Measurements from ENCODE around the gene NMNAT3.

NMNAT3 gene

DNA sequence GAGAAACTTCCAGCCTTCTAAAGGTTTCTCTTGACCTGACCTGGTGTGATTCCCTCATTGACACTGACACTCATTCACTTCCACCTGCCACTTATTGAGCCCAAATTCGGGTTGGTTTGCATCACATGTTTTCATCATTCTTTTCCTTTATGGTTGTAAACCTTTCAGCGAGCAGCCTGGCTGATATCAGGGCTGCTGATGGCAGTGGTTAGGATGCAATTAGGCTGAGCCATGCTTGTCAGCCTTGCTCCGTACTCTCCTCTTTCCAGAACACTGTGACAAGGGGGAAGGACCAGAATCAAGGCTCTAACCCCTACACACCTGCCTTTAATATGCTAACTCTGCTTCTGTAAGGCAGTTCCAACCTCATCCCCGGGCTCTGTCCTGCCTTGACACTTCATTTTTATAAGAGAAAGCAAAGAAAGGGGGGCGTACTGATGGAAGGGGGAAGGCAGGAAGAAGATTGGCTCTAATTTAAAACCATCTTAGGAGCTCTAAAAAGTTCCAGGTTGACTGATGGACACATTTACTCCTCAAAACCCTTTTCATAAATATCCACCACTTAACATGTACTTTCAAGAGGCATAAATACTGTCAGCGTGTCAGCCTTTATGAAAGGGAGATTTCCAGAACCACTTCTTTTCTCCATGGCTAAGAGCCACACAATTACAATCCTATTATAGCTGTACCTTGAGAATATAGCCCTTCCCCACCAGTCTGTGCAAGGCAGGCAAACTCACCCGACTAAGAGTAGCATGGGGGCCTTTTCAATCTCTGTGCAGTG, 5.7 kb downstream of the NMNAT3 start:
- CTCF ChIA-PET: interaction anchor here (0.7 kb wide), 1 partner anchor 11 kb away, joined by 4 read pairs; no protein-coding TSS in a partner anchor
- DNase-seq (ENCODE audit: low spot score): no peak
- no peak for TF ChIP-seq CTCF (conservative IDR thresholded peaks at IDR 0.05; ENCODE audit: low read depth)
- POLR2A ChIA-PET (ENCODE audit: low non-redundant PET): interaction anchor here (0.6 kb wide), 1 partner anchor 10 kb away, joined by 3 read pairs; no protein-coding TSS in a partner anchor
- no peak overlapping the region for H3K27ac ChIP-seq

DNA sequence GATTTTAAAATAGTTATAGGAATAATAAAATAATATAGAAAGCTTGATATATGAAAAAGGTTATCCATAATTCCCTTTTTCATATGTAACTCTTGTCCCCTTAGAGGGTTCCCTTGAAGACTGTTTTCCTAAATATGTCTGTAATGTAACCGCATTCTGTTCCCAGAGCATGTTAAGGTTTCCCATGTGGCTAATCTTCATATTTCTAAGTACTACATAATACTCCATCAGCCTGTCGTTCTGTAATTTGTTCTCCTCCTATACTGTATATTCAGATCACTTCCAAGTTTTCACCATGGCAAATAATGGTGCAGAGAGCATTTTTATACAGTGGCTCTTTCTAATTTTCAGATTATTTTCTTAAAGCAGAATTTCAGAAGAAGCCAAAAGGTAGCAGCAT, 6.7 kb downstream of the NMNAT3 start:
- ChIA-PET CTCF (no interaction called here), POLR2A (ENCODE audit: low non-redundant PET) (interaction anchor here (0.6 kb wide), 1 partner anchor 9 kb away, joined by 3 read pairs; no protein-coding TSS in a partner anchor)
- no peak for DNase-seq (ENCODE audit: low spot score)
- H3K27ac ChIP-seq: no peak overlapping the region
- no peak for TF ChIP-seq CTCF (conservative IDR thresholded peaks at IDR 0.05; ENCODE audit: low read depth)

- ChIA-PET POLR2A (ENCODE audit: low non-redundant PET) (no interaction called here), CTCF (no interaction called here)
- no peak overlapping the region for H3K27ac ChIP-seq
- TF ChIP-seq CTCF (conservative IDR thresholded peaks at IDR 0.05; ENCODE audit: low read depth): no peak
- DNase-seq (ENCODE audit: low spot score): no peak
Measured at GRCh38 chr3:139670196-139670595, 7.6 kb downstream of the NMNAT3 start.

DNA sequence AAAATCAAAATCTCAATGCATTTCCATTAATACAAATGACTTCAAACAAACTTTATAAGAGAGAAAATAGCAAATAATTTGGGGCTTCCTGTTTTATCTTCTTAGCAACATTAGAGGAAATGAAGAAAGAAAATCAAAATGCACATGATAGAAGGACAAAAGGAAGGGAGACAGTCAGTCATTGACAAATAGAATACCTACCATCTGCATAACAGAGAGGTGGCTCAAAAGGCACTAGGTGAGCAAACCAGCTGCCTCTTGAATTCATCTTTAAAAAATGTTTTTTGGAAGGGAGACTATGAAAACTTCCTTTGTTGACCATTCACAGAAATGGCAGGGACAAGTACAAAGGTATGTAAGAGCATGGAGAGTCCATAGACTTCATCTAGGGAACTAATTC, 9.4 kb downstream of the NMNAT3 start:
- no peak for TF ChIP-seq CTCF (conservative IDR thresholded peaks at IDR 0.05; ENCODE audit: low read depth)
- DNase-seq (ENCODE audit: low spot score): no peak
- H3K27ac ChIP-seq: no peak overlapping the region
- CTCF ChIA-PET: no interaction called here
- POLR2A ChIA-PET (ENCODE audit: low non-redundant PET): no interaction called here

DNA sequence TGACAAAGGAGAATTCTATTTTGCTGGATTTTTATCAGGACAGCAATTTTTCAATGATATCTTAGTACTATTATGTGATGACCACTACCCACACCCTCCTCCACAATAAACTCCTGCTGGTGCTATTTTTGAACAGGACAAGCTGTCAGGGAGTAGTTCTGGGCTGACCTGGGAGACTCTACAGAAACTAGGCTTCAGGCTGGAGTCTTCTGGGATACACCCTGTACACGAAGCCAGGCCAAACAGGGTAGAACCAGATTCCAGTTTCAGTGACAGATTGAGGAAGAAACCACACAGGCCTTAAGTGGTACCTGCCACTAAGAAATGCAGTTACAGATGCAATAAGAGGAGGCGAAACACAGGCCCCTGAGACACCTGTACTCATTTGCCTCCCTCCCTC, 12.8 kb downstream of the NMNAT3 start:
- DNase-seq (ENCODE audit: low spot score): no peak
- ChIA-PET POLR2A (ENCODE audit: low non-redundant PET) (no interaction called here), CTCF (no interaction called here)
- H3K27ac ChIP-seq: no peak overlapping the region
- TF ChIP-seq CTCF (conservative IDR thresholded peaks at IDR 0.05; ENCODE audit: low read depth): no peak

GRCh38 chr3:139660269-139660668, 17.5 kb downstream of the NMNAT3 start:
- CTCF ChIA-PET: no interaction called here
- DNase-seq (ENCODE audit: low spot score): no peak
- no peak overlapping the region for H3K27ac ChIP-seq
- POLR2A ChIA-PET (ENCODE audit: low non-redundant PET): no interaction called here
- no peak for TF ChIP-seq CTCF (conservative IDR thresholded peaks at IDR 0.05; ENCODE audit: low read depth)

All from RWPE1 (cell line).